Peyer's patch (tissue), 4 donors: ENCODE data around the gene IFNL2. TPM values are rescaled to one million over a fixed set of nuclear protein-coding genes. Genes with fewer than 3 reads are reported as not detected.

ENCODE experiments used
- DNase-seq, 3 donors: peaks; one replicate each; pipeline ENCODE4 v3.0.0-alpha.2; 2017 to 2019
- H3K27ac ChIP-seq, 4 donors: fragments of 200-600 bp; sonication (generic); one replicate each; pipeline ENCODE4 v1.5.1; 2016 to 2019
- H3K27me3 ChIP-seq, 2 donors: fragments of 200-600 bp; sonication (generic); one replicate each; pipeline ENCODE4 v1.5.1; 2019
- H3K36me3 ChIP-seq, 3 donors: fragments of 200-600 bp; sonication (generic); one replicate each; pipeline ENCODE4 v1.5.1; 2016 to 2019
- H3K4me1 ChIP-seq, 4 donors: fragments of 200-600 bp; sonication (generic); one replicate each; pipeline ENCODE4 v1.5.1; 2016 to 2019
- H3K4me3 ChIP-seq, 4 donors: fragments of 200-600 bp; sonication (generic); 1 replicate in 3 of 4; 2 replicates in 1 of 4; pipeline ENCODE4 v1.5.1; 2016 to 2019; ENCODE audit warnings: mild to moderate bottlenecking in 1 of 4
- H3K9me3 ChIP-seq, 4 donors: fragments of 200-600 bp; sonication (generic); one replicate each; pipeline ENCODE4 v1.5.1; 2016 to 2019; ENCODE audit warnings: mild to moderate bottlenecking in 1 of 4
- CTCF ChIP-seq, 6 experiments: fragments of 450-650 bp in 4 of 6; fragments of 200-600 bp in 2 of 6; sonication (generic) in 1 of 6; IDR thresholded peaks; one replicate each; pipeline ENCODE4 v1.5.1; 2017 to 2019; ENCODE audit warnings: antibody characterized with exemption in 6 of 6, mild to moderate bottlenecking in 3 of 6, moderate library complexity in 1 of 6
- POLR2A ChIP-seq, 2 donors: fragments of 450-650 bp; IDR thresholded peaks; one replicate each; pipeline ENCODE4 v1.5.1; 2017; ENCODE audit warnings: antibody characterized with exemption in 2 of 2, mild to moderate bottlenecking in 2 of 2, moderate library complexity in 2 of 2
- total RNA-seq, 4 donors: library from RNA; depleted of rRNA; stranded (reverse); fragments of >200 nt; gene quantifications; one replicate each; pipeline ENCODE4 v1.1.0, GENCODE V29; 2016

IFNL2 gene
- total RNA-seq, 4 donors from 2014 or later, result not detected

GRCh38 chr19:39316627-39317321 lies 48.6 kb downstream of the IFNL2 start:
- no peak for DNase-seq
- TF ChIP-seq POLR2A (IDR thresholded peaks at IDR 0.05), result no peak
- no peak for TF ChIP-seq CTCF (IDR thresholded peaks at IDR 0.05)
- Histone ChIP-seq H3K4me1 (peaks cover 0 to 13% (median 0%) of the 10 kb centered on the region in 4 donors), H3K9me3 (no peaks in the 10 kb centered on the region), H3K36me3 (peaks cover 0 to 7% (median 0%) of the 10 kb centered on the region in 3 donors), H3K27ac (no peak overlapping the region), H3K27me3 (no peaks in the 10 kb centered on the region), H3K4me3 (no peak overlapping the region)

- Histone ChIP-seq H3K36me3 (peaks cover 0 to 7% (median 0%) of the 10 kb centered on the region in 3 donors), H3K27me3 (no peaks in the 10 kb centered on the region), H3K9me3 (no peaks in the 10 kb centered on the region), H3K27ac (no peak overlapping the region), H3K4me1 (peaks cover 0 to 13% (median 0%) of the 10 kb centered on the region in 4 donors), H3K4me3 (no peak overlapping the region)
- DNase-seq, result no peak
- TF ChIP-seq POLR2A (IDR thresholded peaks at IDR 0.05) (no peak), CTCF (IDR thresholded peaks at IDR 0.05) (no peak)
Observed at GRCh38 chr19:39317476-39317875, 49.3 kb downstream of the IFNL2 start.

- DNase-seq, result no peak
- H3K27ac ChIP-seq, result no peak overlapping the region
- peaks cover 0 to 13% (median 0%) of the 10 kb centered on the region in 4 donors for H3K4me1 ChIP-seq
- TF ChIP-seq CTCF (IDR thresholded peaks at IDR 0.05) (no peak), POLR2A (IDR thresholded peaks at IDR 0.05) (no peak)
- no peaks in the 10 kb centered on the region for H3K27me3 ChIP-seq
- H3K36me3 ChIP-seq, result peaks cover 0 to 7% (median 0%) of the 10 kb centered on the region in 3 donors
- H3K4me3 ChIP-seq, result no peak overlapping the region
- H3K9me3 ChIP-seq, result no peaks in the 10 kb centered on the region
Observed at GRCh38 chr19:39318071-39318470, 49.9 kb downstream of the IFNL2 start.

- TF ChIP-seq CTCF (IDR thresholded peaks at IDR 0.05) (no peak), POLR2A (IDR thresholded peaks at IDR 0.05) (no peak)
- Histone ChIP-seq H3K4me3 (no peak overlapping the region), H3K27me3 (no peaks in the 10 kb centered on the region), H3K9me3 (no peaks in the 10 kb centered on the region), H3K27ac (no peak overlapping the region), H3K36me3 (peaks cover 0 to 7% (median 0%) of the 10 kb centered on the region in 3 donors), H3K4me1 (peaks cover 0 to 13% (median 0%) of the 10 kb centered on the region in 4 donors)
- no peak for DNase-seq
Observed at GRCh38 chr19:39318690-39319089, 50.5 kb downstream of the IFNL2 start.

- H3K27me3 ChIP-seq, result no peaks in the 10 kb centered on the region
- no peak overlapping the region for H3K27ac ChIP-seq
- no peak for DNase-seq
- H3K36me3 ChIP-seq, result peaks cover 0 to 7% (median 0%) of the 10 kb centered on the region in 3 donors
- peaks cover 0 to 13% (median 0%) of the 10 kb centered on the region in 4 donors for H3K4me1 ChIP-seq
- no peak for TF ChIP-seq POLR2A (IDR thresholded peaks at IDR 0.05)
- peak overlapping the region in 1 of 4 donors; percentile 56 for H3K4me3 ChIP-seq
- no peaks in the 10 kb centered on the region for H3K9me3 ChIP-seq
Observed at GRCh38 chr19:39319098-39319891, 51.1 kb downstream of the IFNL2 start.

Other genes with a start within 250 kb of the IFNL2 start
- 10 to 100 TPM in 1 of 4 donors, 1 to 10 TPM in 3; 1.2 to 12.4 (median 3.6) TPM for gene FBXO27, start 235.8 kb upstream of the IFNL2 start, total RNA-seq
- not detected for gene ACP7, start 184.0 kb upstream of the IFNL2 start, total RNA-seq
- 10 to 100 TPM; 24.8 to 73.0 (median 45.7) TPM for gene PAK4, start 142.6 kb upstream of the IFNL2 start, total RNA-seq
- gene NCCRP1, start 71.4 kb upstream of the IFNL2 start, total RNA-seq, result 1 to 10 TPM in 1 of 4 donors, not detected in 3; 1.1 TPM
- gene SYCN, start 64.1 kb upstream of the IFNL2 start, total RNA-seq, result not detected
- not detected for gene IFNL3, start 23.4 kb upstream of the IFNL2 start, total RNA-seq
- gene IFNL4, start 19.5 kb upstream of the IFNL2 start, total RNA-seq, result not detected
- gene IFNL1, start 28.0 kb downstream of the IFNL2 start, total RNA-seq, result not detected
- under 1 TPM in 3 of 4 donors, not detected in 1; 0.18 to 0.95 (median 0.80) TPM for gene LRFN1, start 52.5 kb downstream of the IFNL2 start, total RNA-seq
- gene GMFG, start 67.6 kb downstream of the IFNL2 start, total RNA-seq, result 100 to 1,000 TPM in 1 of 4 donors, 1 to 10 TPM in 2, not detected in 1; 3.2 to 131 (median 8.6) TPM
- gene SAMD4B, start 74.0 kb downstream of the IFNL2 start, total RNA-seq, result 100 to 1,000 TPM in 2 of 4 donors, 10 to 100 TPM in 2; 69.0 to 126 (median 91.8) TPM
- 10 to 100 TPM; 22.2 to 47.3 (median 37.7) TPM for gene PAF1, start 122.7 kb downstream of the IFNL2 start, total RNA-seq
- gene MED29, start 123.0 kb downstream of the IFNL2 start, total RNA-seq, result 10 to 100 TPM; 25.4 to 52.8 (median 41.0) TPM
- 100 to 1,000 TPM; 183 to 682 (median 309) TPM for gene ZFP36, start 138.5 kb downstream of the IFNL2 start, total RNA-seq
- 10 to 100 TPM in 3 of 4 donors, 1 to 10 TPM in 1; 7.7 to 42.1 (median 16.1) TPM for gene PLEKHG2, start 144.3 kb downstream of the IFNL2 start, total RNA-seq
- 1,000 to 10,000 TPM in 1 of 4 donors, 100 to 1,000 TPM in 3; 443 to 1,406 (median 686) TPM for gene RPS16, start 167.6 kb downstream of the IFNL2 start, total RNA-seq
- 100 to 1,000 TPM in 3 of 4 donors, 10 to 100 TPM in 1; 98.4 to 173 (median 160) TPM for gene SUPT5H, start 177.2 kb downstream of the IFNL2 start, total RNA-seq
- gene TIMM50, start 212.4 kb downstream of the IFNL2 start, total RNA-seq, result 10 to 100 TPM; 25.4 to 61.1 (median 33.2) TPM
- under 1 TPM in 2 of 4 donors, not detected in 2; 0.47 to 0.67 TPM for gene DLL3, start 230.6 kb downstream of the IFNL2 start, total RNA-seq
- gene SELENOV, start 246.7 kb downstream of the IFNL2 start, total RNA-seq, result not detected